DLD1 (cell line): Measurements from ENCODE around the gene CDC37.

Experiments
- in situ Hi-C: cut with HindIII; loops from 2 replicates; pipeline ENCODE4 v1.10.0; 2017; ENCODE audit warnings: low sequenced_read_pairs

Gene CDC37

GRCh38 chr19:10363789-10364281, 39.5 kb downstream of the CDC37 start:
- in situ Hi-C loops: no loop called here

- in situ Hi-C loops: no loop called here
Measured at GRCh38 chr19:10362259-10362658, 41.1 kb downstream of the CDC37 start.

GRCh38 chr19:10361569-10362011, 41.8 kb downstream of the CDC37 start:
- in situ Hi-C loops: no loop called here

- in situ Hi-C loops: no loop called here
Measured at GRCh38 chr19:10356431-10356830, 46.9 kb downstream of the CDC37 start.

GRCh38 chr19:10353793-10354391, 49.5 kb downstream of the CDC37 start:
- in situ Hi-C loops: no loop called here

GRCh38 chr19:10352764-10353671, 50.3 kb downstream of the CDC37 start:
- in situ Hi-C loops: no loop called here

GRCh38 chr19:10346509-10346908, 56.8 kb downstream of the CDC37 start:
- in situ Hi-C loops: no loop called here

- in situ Hi-C loops: no loop called here
Measured at GRCh38 chr19:10344780-10345179, 58.6 kb downstream of the CDC37 start.

GRCh38 chr19:10343495-10343894, 59.8 kb downstream of the CDC37 start:
- in situ Hi-C loops: no loop called here
